Tibial nerve (tissue), 4 donors: Measurements from ENCODE around the gene USE1. TPM values are rescaled to one million over a fixed set of nuclear protein-coding genes. Genes with fewer than 3 reads are reported as not detected.

Source experiments
- DNase-seq, 2 donors: peaks; one replicate each; pipeline ENCODE4 v3.0.0-alpha.2; 2019; ENCODE audit warnings: low spot score in 2 of 2
- H3K27ac ChIP-seq, 4 donors: fragments of 200-600 bp; sonication (generic) in 3 of 4; one replicate each; pipeline ENCODE4 v1.5.1; 2017 to 2019; ENCODE audit warnings: mild to moderate bottlenecking in 1 of 4
- H3K27me3 ChIP-seq, 2 donors: fragments of 200-600 bp; sonication (generic) in 1 of 2; one replicate each; pipeline versions ENCODE4 v1.5.1 to v1.6.0; 2017 to 2019
- H3K36me3 ChIP-seq, 3 donors: fragments of 200-600 bp; sonication (generic); one replicate each; pipeline ENCODE4 v1.5.1; 2018 to 2019
- H3K4me1 ChIP-seq, 4 donors: fragments of 200-600 bp; sonication (generic) in 3 of 4; one replicate each; pipeline ENCODE4 v1.5.1; 2017 to 2019
- H3K4me3 ChIP-seq, 4 donors: fragments of 200-600 bp; sonication (generic) in 3 of 4; one replicate each; pipeline ENCODE4 v1.5.1; 2017 to 2019; ENCODE audit warnings: mild to moderate bottlenecking in 1 of 4, moderate library complexity in 1 of 4
- H3K9me3 ChIP-seq, 4 donors: fragments of 200-600 bp; sonication (generic) in 3 of 4; one replicate each; pipeline ENCODE4 v1.5.1; 2017 to 2019
- CTCF ChIP-seq, 5 experiments: fragments of 200-600 bp in 3 of 5; fragments of 450-650 bp in 2 of 5; sonication (generic) in 3 of 5; IDR thresholded peaks; one replicate each; pipeline ENCODE4 v1.5.1; 2016 to 2019; ENCODE audit warnings: antibody characterized with exemption in 5 of 5, mild to moderate bottlenecking in 3 of 5, moderate library complexity in 2 of 5
- EP300 ChIP-seq, 2 donors: sonication (generic); formaldehyde crosslinking; IDR thresholded peaks; one replicate each; pipeline ENCODE4 v1.6.1; 2017; ENCODE audit warnings: antibody characterized with exemption in 2 of 2, mild to moderate bottlenecking in 1 of 2
- POLR2A ChIP-seq, 2 donors: fragments of 450-650 bp; IDR thresholded peaks; one replicate each; pipeline ENCODE4 v1.6.1; 2017; ENCODE audit warnings: antibody characterized with exemption in 2 of 2, mild to moderate bottlenecking in 2 of 2, moderate library complexity in 2 of 2
- WGBS, 2 donors: methylation state at CpG; one replicate each; pipeline ENCODE4 v1.1.5; 2018; 5-methylcytosine and 5-hydroxymethylcytosine counted together
- total RNA-seq, 4 donors: library from RNA; depleted of rRNA; stranded (reverse); fragments of >200 nt; gene quantifications; one replicate each; pipeline ENCODE4 v1.1.0, GENCODE V29; 2016

Gene USE1
- total RNA-seq, 4 donors from 2014 or later: 17.4 to 50.0 (median 28.0) TPM

GRCh38 chr19:17227798-17228367, 12.7 kb downstream of the USE1 start:
- Histone ChIP-seq H3K27me3 (no peaks in the 10 kb centered on the region), H3K4me3 (no peak overlapping the region), H3K36me3 (peaks cover 0 to 46% (median 3%) of the 10 kb centered on the region in 3 donors), H3K27ac (peak overlapping the region in 2 of 4 donors; percentile 94), H3K4me1 (peaks cover 0 to 21% (median 4%) of the 10 kb centered on the region in 4 donors), H3K9me3 (no peaks in the 10 kb centered on the region)
- no peak for TF ChIP-seq CTCF (IDR thresholded peaks at IDR 0.05)
- TF ChIP-seq POLR2A (IDR thresholded peaks at IDR 0.05): no peak
- no peak for DNase-seq
- 63 to 64% methylated on average over 11 to 13 of the region's 13 CpGs for WGBS, 2 donors

- Histone ChIP-seq H3K27ac (no peak overlapping the region), H3K4me1 (peaks cover 0 to 27% (median 9%) of the 10 kb centered on the region in 4 donors), H3K36me3 (peaks cover 0 to 57% (median 3%) of the 10 kb centered on the region in 3 donors), H3K9me3 (no peaks in the 10 kb centered on the region), H3K4me3 (no peak overlapping the region), H3K27me3 (no peaks in the 10 kb centered on the region)
- TF ChIP-seq CTCF (IDR thresholded peaks at IDR 0.05) (no peak), EP300 (IDR thresholded peaks at IDR 0.05) (no peak), POLR2A (IDR thresholded peaks at IDR 0.05) (no peak)
- WGBS, 2 donors: 97 to 100% methylated on average over 3 of the region's 3 CpGs
- DNase-seq: no peak
Measured at GRCh38 chr19:17229890-17230289, 14.7 kb downstream of the USE1 start.

GRCh38 chr19:17232258-17232657, 17.1 kb downstream of the USE1 start:
- TF ChIP-seq CTCF (IDR thresholded peaks at IDR 0.05) (no peak), EP300 (IDR thresholded peaks at IDR 0.05) (no peak)
- Histone ChIP-seq H3K4me3 (no peak overlapping the region), H3K9me3 (no peaks in the 10 kb centered on the region), H3K27me3 (no peaks in the 10 kb centered on the region), H3K36me3 (peaks cover 0 to 57% (median 3%) of the 10 kb centered on the region in 3 donors), H3K27ac (no peak overlapping the region), H3K4me1 (peaks cover 0 to 40% (median 18%) of the 10 kb centered on the region in 4 donors)
- no peak for DNase-seq
- 84 to 88% methylated on average over 25 of the region's 25 CpGs for WGBS, 2 donors

- Histone ChIP-seq H3K9me3 (no peaks in the 10 kb centered on the region), H3K27me3 (no peaks in the 10 kb centered on the region), H3K36me3 (peaks cover 0 to 64% (median 1%) of the 10 kb centered on the region in 3 donors), H3K27ac (peak overlapping the region; percentile 47 to 78 (median 68)), H3K4me3 (peak overlapping the region; percentile 30 to 56 (median 39)), H3K4me1 (peaks cover 0 to 31% (median 17%) of the 10 kb centered on the region in 4 donors)
- DNase-seq: no peak
- 33 to 37% methylated on average over 8 of the region's 11 CpGs for WGBS, 2 donors
- TF ChIP-seq EP300 (IDR thresholded peaks at IDR 0.05) (no peak), POLR2A (IDR thresholded peaks at IDR 0.05) (no peak), CTCF (IDR thresholded peaks at IDR 0.05) (no peak)
Measured at GRCh38 chr19:17234911-17235299, 19.7 kb downstream of the USE1 start.

GRCh38 chr19:17235300-17235970, 20.3 kb downstream of the USE1 start:
- Histone ChIP-seq H3K36me3 (peaks cover 0 to 64% (median 0%) of the 10 kb centered on the region in 3 donors), H3K27me3 (no peaks in the 10 kb centered on the region), H3K9me3 (no peaks in the 10 kb centered on the region), H3K27ac (peak overlapping the region; percentile 47 to 78 (median 68)), H3K4me3 (peak overlapping the region; percentile 30 to 56 (median 39)), H3K4me1 (peaks cover 0 to 31% (median 17%) of the 10 kb centered on the region in 4 donors)
- WGBS, 2 donors: no CpG with 5 or more reads among the region's 80 CpGs
- TF ChIP-seq CTCF (IDR thresholded peaks at IDR 0.05) (peak; percentile 55 to 79 (median 60)), POLR2A (IDR thresholded peaks at IDR 0.05) (no peak), EP300 (IDR thresholded peaks at IDR 0.05) (no peak)
- DNase-seq: peak in 1 of 2 donors; percentile 54
